A204.1 (cell line): Measurements from ENCODE around the gene CCDC188.

ENCODE experiments used
- FAIRE-seq: peaks from 2 replicates; lab custom pipeline; 2012; peaks lifted over from hg19 to GRCh38; lab: Jason Lieb, UNC

The CCDC188 gene

GRCh38 chr22:20102203-20102780 lies 48.6 kb downstream of the CCDC188 start:
- FAIRE-seq: no peak

- no peak for FAIRE-seq
Measured at GRCh38 chr22:20101638-20102037, 49.2 kb downstream of the CCDC188 start.

GRCh38 chr22:20099099-20099711 lies 51.6 kb downstream of the CCDC188 start:
- FAIRE-seq: no peak
